ENCODE data around the gene MCTP2.

Gene MCTP2

DNA sequence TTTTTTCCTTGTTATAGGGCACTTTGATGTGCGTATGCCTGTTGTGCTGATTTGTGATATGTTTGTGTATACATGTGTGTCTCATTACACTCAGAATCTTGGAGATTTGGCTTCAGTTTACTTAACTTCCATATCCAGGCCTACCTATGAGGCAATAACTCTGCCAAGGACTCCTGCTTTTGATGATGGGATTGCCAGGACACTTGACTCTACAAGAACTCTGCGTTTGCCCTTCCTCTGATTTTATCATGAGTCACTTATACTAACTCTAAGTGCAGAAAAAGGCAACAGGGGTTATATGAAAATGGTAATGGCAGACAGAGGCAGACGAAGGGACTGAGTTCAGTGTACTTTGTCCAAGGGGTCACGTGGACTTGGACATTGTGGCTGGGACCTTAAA, 33.6 kb downstream of the MCTP2 start:
- DNase-seq: no peak

DNA sequence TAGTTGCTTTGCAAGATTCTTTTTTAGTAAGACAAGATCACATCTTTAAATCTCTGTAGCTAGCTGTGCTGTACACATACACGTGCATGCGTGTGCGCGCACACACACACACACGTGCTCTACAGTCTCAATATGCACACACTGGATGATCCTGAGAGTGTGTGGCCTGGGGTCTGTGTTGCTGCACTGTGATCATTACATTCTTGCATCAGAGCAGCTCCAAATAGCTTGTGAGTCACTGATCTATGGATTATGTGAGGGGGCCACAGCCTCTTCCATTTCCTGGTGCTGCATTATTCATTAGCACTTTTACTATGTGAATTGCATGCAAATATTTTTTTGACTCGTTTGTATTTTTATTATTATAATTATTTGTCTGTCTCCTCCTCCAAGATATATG, 34.6 kb downstream of the MCTP2 start:
- DNase-seq: peak; percentile 57

- DNase-seq: no peak
Measured at GRCh38 chr15:94266789-94267188, 35.4 kb downstream of the MCTP2 start.

- no peak for DNase-seq
Measured at GRCh38 chr15:94269954-94270353, 38.6 kb downstream of the MCTP2 start.

DNA sequence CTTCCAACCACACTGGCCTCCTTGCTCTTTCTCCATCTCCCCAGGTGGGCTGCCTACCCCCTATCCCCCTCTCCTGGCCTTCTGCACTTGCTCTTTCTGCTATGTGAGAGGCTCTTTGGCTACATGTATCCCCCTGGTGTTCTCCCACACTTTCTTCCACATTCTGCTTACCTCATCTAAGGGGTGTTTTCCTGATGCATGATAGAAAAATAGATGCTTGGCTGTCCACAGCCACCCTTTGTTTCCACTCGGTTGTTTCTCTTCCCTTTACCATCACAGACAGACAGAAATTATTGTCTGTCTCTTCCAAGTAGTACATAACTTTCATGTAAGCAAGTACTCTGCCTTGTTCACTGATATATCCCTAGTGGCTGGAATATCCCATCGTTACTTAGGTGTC, 39.2 kb downstream of the MCTP2 start:
- no peak for DNase-seq

DNA sequence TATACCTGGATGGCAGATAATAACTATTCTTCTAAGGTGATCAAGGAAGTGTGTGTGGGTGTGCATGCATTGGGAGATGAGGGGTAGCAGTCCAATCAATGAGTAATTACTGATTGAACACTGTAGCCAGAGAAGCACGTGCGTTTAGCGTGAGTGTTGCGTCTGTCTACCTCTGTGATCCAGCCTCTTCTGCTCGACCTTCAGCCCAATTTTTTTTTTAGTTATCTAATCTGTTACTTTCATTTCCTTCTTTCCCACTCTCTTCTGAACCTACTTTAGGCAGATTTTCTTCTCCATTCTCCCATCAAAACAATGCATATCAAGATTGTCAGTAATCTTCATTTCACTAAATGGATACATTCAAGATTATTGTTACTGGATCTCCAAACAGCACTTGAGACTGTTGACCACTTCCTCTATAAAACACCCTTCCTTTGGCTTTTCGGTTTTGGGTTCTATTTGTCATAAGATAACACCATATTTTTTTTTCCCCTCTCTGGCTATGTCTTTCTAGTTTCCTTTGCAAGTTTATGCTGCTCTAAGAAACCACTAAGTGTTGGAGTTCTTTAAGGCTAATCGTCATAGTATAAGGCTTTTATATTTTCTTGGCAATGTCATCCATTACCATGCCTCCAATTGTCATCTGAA, 41.0 kb downstream of the MCTP2 start:
- no peak for DNase-seq

DNA sequence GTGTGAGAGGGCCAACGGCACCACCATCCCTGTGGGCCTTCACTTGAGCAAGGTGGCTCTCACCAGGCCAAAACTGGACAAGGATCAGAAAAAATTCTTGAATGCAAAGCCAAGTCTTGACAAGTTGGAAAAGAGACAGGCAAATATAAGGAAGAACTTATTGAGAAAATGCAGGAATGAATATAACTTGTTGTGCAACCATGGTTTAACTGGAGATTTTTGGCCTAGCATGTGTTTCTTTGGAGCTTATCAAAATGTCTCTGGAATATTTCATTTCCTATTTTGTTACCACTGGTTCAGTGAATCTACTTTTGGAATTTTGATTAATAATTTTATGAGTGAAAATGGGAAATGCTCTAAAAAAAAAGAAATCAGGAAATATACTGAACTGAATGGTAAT, 42.5 kb downstream of the MCTP2 start:
- no peak for DNase-seq

DNA sequence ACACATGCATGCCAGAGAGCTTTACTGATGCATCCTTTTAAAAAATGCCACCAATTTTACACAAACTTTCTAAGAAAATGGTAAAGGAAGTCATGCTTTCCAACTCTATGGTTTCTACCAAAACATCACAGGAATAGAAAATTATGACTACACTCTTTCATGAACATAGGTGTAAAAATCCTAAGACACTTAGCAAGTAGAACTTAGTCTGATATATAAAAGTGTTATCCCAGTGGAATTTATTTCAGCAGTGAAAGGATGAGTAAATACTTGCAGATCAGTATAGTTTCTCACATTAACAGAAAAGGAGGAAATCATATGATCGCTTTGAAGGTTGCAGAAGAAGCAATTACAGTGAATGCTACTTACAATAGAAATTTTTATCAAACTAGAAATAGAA, 43.4 kb downstream of the MCTP2 start:
- no peak for DNase-seq

- DNase-seq: no peak
Measured at GRCh38 chr15:94277485-94277884, 46.1 kb downstream of the MCTP2 start.

DNA sequence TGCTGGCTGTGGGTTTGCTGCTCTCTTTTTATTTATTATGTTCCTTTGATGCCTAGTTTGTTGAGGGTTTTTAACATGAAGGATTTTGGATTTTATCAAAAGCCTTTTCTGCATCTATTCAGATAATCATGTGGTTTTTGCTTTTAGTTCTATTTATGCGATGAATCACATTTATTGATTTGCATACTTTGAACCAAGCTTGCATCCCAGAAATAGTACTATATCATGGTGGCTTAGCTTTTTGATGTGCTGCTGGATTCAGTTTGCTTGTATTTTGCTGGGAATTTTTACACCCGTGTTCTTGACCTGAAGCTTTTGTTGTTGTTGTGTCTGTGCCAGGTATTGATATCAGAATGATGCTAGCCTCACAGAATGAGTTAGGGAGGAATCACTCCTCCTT, 48.4 kb downstream of the MCTP2 start:
- no peak for DNase-seq

DNA sequence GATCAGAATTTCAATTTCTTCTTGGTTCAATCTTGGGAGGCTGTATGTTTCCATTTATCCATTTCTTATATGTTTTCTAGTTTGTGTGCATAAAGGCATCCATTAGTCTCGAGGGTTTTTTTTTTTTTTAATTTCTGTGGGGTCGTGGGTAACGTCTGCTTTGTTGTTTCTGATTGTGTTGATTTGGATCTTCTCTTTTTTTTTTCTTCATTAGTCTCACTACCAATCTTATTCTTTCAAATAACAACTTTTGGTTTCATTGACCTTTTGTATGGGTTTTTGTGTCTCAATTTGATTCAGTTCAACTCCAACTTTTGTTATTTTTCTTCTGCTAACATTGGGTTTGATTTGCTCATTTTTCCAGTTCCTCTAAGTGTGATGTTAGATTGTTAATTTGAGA, 48.9 kb downstream of the MCTP2 start:
- DNase-seq: no peak

GRCh38 chr15:94282269-94283250, 51.2 kb downstream of the MCTP2 start:
- DNase-seq: peak; percentile 61

DNA sequence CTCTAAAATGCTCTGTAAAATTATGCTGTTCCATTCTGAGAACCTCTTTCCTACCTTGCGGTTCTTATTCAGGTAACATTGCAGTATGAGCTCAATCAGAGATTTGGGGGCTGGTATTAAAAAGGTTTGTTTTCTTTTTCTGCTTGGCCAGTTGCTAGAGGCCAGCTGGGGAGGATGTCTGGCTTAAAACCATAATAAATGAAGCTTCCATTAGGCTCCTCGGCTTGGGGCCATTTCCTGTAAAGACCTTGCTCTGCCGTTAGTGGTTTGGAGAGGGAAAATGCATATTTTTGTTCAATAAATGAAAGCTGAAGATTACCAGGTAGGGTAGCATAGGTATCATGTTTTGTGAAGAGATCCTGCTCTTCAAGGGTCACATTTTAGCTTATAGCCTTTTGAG, 55.2 kb downstream of the MCTP2 start:
- DNase-seq: no peak

GRCh38 chr15:94287794-94288246, 56.5 kb downstream of the MCTP2 start:
- no peak for DNase-seq

- DNase-seq: no peak
Measured at GRCh38 chr15:94290730-94291129, 59.4 kb downstream of the MCTP2 start.

DNA sequence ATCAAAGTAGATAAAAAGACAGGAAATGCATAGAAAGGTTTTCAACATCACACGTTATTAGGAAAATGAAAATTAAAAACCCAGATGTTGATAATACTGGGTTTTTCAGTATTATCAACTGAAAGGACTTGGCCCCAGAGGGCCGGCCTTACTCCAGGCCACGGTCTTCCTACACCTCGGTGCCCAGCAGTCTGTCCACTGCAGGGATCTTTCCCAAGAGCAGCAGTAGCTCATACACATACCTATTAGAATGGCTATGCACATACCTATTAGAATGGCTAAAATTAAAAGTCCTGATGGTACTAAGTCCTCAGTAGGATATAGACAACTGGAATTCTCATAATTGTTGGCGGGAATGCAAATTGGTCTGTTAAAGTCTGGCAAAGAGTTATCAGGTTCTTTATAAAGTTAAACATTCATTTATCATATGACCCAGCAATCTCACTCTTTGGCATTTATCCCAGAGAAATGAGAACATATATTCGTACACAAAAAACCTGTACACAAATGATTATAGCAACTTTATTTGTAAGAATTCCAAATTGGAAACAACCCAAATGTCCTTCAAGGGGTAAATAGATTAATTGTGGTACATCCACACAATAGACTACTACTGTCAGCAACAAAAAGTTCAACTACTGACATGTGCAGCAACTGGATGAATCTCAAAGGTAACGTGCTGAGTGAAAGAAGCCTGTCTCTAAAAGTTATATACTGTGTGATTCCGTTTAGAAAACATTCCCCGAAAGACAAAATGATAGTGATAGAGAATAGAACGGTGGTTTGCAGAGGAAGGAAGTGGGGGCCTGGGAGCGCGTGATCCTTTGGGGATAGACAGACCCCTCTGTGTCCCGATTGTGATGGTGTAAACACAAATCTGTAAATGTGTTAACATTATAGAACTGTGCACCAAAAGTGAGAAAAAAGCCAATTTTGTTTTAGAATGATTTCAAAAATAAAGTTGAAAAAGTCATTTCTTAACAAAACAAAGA, 62.3 kb downstream of the MCTP2 start:
- peak; percentile 6 for DNase-seq

DNA sequence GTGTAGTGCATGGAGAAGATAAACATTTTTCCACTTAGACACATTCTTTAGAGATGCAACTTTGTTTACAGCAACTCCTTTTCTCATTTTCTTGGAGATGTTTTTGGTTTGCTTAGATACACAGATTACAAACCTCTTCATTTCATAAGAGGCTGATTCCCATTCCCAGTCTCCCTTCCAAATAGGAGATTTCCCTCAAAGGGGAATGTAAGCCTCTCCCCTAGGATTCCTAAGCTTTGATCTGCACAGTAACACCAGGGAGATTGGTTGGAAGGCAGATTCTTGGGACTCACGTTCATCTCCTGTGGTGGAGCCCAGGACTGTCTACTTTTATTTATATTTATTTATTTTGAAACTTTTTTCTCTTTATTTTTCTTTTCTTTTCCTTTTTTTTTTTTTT, 63.2 kb downstream of the MCTP2 start:
- peak; percentile 30 for DNase-seq

- DNase-seq: no peak
Measured at GRCh38 chr15:94295275-94295674, 63.9 kb downstream of the MCTP2 start.

- DNase-seq: no peak
Measured at GRCh38 chr15:94296717-94297116, 65.4 kb downstream of the MCTP2 start.

GRCh38 chr15:94297558-94297957, 66.2 kb downstream of the MCTP2 start:
- peak; percentile 6 for DNase-seq

DNA sequence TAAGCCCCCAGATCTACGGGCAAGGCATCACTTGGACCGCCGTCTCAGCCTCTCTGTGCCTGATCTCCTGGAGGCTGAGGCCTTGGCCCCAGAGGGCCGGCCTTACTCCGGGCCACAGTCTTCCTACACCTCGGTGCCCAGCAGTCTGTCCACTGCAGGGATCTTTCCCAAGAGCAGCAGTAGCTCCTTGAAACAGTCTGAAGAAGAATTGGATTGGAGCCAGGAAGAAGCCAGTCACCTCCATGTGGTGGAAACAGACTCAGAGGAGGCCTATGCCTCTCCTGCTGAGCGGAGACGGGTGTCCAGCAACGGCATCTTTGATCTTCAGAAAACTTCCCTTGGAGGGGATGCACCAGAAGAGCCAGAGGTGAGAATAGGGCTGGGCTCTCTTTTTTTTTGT, 67.0 kb downstream of the MCTP2 start:
- no peak for DNase-seq

GRCh38 chr15:94300612-94301011, 69.3 kb downstream of the MCTP2 start:
- DNase-seq: no peak

- DNase-seq: no peak
Measured at GRCh38 chr15:94305133-94305532, 73.8 kb downstream of the MCTP2 start.

Measured in fibroblast of skin of abdomen (primary cell).